ENCODE results near the gene HDGFL2.

Gene HDGFL2

DNA sequence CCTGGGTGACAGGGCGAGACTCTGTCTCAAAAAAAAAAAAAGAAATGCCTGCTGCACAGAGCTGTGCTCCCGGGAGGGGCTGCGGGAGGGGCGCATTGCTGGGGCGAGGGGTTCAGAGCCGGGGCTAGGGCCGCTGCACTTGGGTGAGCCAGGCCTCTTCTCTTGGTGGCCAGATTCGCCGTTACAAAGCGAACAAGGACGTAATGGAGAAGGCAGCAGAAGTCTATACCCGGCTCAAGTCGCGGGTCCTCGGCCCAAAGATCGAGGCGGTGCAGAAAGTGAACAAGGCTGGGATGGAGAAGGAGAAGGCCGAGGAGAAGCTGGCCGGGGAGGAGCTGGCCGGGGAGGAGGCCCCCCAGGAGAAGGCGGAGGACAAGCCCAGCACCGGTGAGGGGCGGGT, 27.2 kb downstream of the HDGFL2 start:
- Mint-ChIP-seq H3K4me3 (no peak overlapping the region), H3K27ac (no peak overlapping the region), H3K36me3 (ENCODE audit: low read depth) (peaks cover 15% of the 10 kb centered on the region), H3K27me3 (ENCODE audit: low read depth) (no peaks in the 10 kb centered on the region), H3K4me1 (no peaks in the 10 kb centered on the region), H3K9me3 (no peaks in the 10 kb centered on the region)
- TF ChIP-seq, protein P1, sequence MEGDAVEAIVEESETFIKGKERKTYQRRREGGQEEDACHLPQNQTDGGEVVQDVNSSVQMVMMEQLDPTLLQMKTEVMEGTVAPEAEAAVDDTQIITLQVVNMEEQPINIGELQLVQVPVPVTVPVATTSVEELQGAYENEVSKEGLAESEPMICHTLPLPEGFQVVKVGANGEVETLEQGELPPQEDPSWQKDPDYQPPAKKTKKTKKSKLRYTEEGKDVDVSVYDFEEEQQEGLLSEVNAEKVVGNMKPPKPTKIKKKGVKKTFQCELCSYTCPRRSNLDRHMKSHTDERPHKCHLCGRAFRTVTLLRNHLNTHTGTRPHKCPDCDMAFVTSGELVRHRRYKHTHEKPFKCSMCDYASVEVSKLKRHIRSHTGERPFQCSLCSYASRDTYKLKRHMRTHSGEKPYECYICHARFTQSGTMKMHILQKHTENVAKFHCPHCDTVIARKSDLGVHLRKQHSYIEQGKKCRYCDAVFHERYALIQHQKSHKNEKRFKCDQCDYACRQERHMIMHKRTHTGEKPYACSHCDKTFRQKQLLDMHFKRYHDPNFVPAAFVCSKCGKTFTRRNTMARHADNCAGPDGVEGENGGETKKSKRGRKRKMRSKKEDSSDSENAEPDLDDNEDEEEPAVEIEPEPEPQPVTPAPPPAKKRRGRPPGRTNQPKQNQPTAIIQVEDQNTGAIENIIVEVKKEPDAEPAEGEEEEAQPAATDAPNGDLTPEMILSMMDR (IDR thresholded peaks at IDR 0.05; ENCODE audit: unreplicated experiment in 3 of 3), result no peak

DNA sequence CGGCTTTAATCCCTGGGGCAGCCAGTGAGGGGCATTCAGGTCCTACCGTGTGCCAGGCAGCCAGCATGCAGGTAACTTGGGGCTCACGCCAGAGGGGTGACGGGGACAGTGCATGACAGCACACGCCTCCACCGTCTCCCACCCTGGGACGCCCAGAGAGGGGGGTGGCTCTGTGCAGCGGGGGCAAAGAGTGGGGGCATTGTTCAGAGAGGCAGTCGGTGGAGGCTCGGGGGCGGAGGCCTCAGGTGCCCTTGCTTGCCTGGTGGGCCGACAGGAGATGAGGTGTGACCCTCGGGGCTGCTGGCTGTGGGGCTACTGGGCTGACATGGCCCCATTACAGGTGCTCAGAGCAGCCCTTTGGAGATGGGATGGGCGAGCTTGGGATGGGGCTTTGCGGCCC, 27.8 kb downstream of the HDGFL2 start:
- no peak overlapping the region for H3K27ac Mint-ChIP-seq
- H3K4me3 Mint-ChIP-seq, result no peak overlapping the region
- H3K27me3 Mint-ChIP-seq (ENCODE audit: low read depth), result no peaks in the 10 kb centered on the region
- TF ChIP-seq, protein P1 (IDR thresholded peaks at IDR 0.05; ENCODE audit: unreplicated experiment in 3 of 3), result no peak
- peaks cover 12% of the 10 kb centered on the region for H3K36me3 Mint-ChIP-seq (ENCODE audit: low read depth)
- H3K9me3 Mint-ChIP-seq, result no peaks in the 10 kb centered on the region
- H3K4me1 Mint-ChIP-seq, result no peaks in the 10 kb centered on the region

DNA sequence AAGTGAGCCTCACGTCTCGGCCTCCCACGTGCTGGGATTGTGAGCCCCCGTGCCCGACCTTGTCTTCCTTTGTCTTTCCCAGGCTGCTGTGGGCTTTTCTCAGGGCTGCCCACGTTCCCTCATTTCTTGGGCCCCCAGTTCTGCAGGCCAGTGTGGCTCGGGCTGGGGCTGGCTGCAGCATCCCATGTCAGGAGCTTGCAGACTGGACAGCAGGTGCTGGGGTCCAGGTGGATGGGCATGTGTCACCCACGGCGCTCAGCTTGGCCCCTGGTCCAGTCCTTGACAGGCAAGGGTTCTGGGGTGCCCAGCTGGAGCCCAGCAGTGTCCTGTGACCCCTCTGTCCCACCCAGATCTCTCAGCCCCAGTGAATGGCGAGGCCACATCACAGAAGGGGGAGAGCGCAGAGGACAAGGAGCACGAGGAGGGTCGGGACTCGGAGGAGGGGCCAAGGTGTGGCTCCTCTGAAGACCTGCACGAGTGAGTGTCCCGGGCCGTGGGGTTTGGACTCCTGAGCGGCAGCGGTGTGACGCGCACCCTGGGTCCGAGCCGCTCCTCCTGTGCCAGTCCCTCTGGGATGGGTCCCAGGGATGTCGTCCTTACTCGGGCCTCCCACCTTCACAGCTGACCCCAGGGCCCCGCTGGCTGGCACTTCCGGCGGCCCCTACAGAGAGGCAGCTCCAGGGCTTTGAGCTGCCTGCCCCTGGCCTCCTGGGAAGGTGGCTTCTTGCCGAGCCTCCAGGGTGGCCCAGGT, 28.9 kb downstream of the HDGFL2 start:
- Mint-ChIP-seq H3K4me3 (no peak overlapping the region), H3K9me3 (no peaks in the 10 kb centered on the region), H3K27me3 (ENCODE audit: low read depth) (no peaks in the 10 kb centered on the region), H3K4me1 (no peaks in the 10 kb centered on the region), H3K36me3 (ENCODE audit: low read depth) (peaks cover 12% of the 10 kb centered on the region), H3K27ac (no peak overlapping the region)
- TF ChIP-seq, protein P1 (IDR thresholded peaks at IDR 0.05; ENCODE audit: unreplicated experiment in 3 of 3), result no peak

DNA sequence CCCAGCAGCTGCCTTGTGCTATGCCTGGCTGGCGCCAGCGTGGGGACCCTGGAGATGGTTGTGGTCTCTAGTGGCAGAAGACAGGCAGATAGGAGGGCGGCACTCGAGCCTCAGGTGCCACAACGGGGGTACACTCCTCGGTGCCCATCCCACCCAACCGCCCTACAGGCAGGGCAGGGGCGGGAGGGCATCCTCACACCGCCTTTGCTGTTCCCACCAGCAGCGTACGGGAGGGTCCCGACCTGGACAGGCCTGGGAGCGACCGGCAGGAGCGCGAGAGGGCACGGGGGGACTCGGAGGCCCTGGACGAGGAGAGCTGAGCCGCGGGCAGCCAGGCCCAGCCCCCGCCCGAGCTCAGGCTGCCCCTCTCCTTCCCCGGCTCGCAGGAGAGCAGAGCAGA, 29.6 kb downstream of the HDGFL2 start:
- H3K27ac Mint-ChIP-seq, result no peak overlapping the region
- no peaks in the 10 kb centered on the region for H3K4me1 Mint-ChIP-seq
- no peaks in the 10 kb centered on the region for H3K9me3 Mint-ChIP-seq
- H3K4me3 Mint-ChIP-seq, result no peak overlapping the region
- no peaks in the 10 kb centered on the region for H3K27me3 Mint-ChIP-seq (ENCODE audit: low read depth)
- TF ChIP-seq, protein P1 (IDR thresholded peaks at IDR 0.05; ENCODE audit: unreplicated experiment in 3 of 3), result no peak
- H3K36me3 Mint-ChIP-seq (ENCODE audit: low read depth), result peaks cover 19% of the 10 kb centered on the region

DNA sequence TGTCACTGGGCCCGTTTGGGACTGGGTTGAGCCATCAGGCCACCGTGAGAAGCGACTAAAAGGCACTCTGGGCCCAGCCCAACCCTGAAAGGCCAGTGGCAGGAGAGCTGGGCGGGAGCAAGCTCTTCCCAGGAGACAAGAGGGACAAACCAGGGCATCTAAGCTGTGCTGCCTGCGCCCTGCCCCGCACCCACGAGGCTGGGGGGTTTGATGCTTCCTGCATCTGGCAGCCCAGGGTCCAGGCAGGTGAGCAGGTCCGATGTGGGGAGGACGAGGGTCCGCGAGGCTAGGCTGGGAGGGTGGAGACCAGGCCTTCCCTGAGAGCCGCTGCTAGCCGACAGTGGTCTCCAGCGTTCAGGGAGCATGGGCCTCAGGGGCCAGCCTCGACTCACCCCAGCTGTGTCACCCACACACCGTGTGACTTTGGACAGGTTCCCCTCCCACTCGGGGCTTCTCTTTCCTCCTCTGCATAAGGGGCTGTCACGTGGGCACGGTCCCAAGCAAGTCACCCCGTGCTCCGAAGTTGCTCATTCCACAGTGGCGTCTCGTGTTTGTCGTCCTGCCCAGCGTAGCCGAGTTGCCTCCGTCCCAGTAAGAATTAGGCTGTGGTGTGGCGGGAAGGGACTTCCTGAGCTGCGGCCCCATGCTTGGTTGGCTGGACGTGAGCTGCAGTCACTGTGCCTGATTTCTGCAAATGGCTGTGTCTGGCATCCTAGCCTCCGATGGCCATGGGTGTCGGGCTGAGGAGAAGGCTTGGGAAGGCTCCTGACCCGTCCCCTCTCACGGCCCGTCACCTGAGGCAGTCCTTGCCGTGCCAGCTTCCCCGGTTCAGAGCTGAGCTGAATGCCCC, 30.4 kb downstream of the HDGFL2 start:
- Mint-ChIP-seq H3K27me3 (ENCODE audit: low read depth) (no peaks in the 10 kb centered on the region), H3K27ac (no peak overlapping the region), H3K9me3 (no peaks in the 10 kb centered on the region), H3K4me1 (no peaks in the 10 kb centered on the region), H3K4me3 (no peak overlapping the region), H3K36me3 (ENCODE audit: low read depth) (peaks cover 20% of the 10 kb centered on the region)
- TF ChIP-seq, protein P1 (IDR thresholded peaks at IDR 0.05; ENCODE audit: unreplicated experiment in 3 of 3), result no peak
